Fibroblast of skin of right quadriceps (primary cell): Measurements from ENCODE around the gene TRIM2.

Experiments used
- DNase-seq: peaks from one replicate; pipeline ENCODE4 v3.0.0-alpha.2; 2013

Gene TRIM2

DNA sequence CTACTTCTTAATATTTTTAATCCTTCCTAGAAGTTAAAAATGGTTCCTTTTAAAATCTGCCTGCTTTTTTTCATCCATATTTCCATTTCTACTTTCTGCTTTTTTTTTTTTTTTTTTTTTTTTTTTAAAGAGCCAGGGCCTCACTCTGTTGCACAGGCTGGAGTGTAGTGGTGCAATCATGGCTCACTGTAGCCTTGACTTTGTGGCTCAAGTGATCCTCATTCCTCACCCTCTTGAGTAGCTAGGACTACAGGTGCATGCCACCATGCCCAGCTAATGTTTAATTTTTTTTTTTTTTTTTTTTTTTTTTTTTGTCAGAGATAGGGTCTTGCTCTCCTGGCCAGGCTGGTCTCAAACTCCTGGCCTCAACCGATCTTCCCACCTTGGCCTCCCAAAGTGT is 179.9 kb downstream of the TRIM2 start:
- no peak for DNase-seq

DNA sequence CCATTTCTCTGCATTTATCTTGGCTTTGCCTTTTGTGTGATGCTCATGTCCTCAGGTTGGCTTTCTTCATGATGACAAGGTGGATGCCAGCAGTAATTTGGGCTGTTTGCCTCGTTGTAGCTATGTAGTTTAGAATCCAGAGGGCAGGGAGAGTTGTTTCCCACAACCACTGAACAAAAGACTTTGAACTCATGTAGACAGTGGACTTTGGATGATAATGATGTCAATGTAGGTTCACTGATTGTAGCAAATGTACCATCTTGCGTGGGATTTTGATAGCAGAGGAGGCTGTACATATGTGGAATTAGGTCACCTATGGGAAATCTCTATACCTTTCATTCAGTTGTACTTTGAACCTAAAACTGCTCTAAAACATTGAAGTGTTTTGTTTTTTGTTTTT is 181.5 kb downstream of the TRIM2 start:
- no peak for DNase-seq

DNA sequence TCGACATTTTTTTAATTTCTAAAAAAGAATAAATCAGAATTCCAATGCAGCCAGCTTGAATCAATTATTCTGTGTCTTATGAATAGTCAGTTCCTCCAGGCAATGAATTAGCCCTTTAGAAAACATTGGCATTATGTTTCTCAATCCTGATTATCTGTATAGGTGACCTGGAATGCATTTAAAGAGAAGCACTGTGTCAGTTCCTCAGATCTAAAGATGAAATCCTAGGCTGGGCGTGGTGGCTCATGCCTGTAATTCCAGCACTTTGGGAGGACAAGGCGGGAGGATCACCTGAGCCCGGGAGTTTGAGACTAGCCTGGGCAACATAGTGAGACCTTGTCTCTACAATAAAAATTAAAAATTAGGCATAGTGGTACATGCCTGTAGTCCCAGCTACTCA is 183.7 kb downstream of the TRIM2 start:
- no peak for DNase-seq
